Effector memory CD8-positive, alpha-beta T cell (primary cell): ENCODE results near the gene CLRN1.
"Not testable (repeated sequence)": the region's sequence is repeated elsewhere in the genome, so short reads cannot be mapped to it uniquely, and the experiment has no call there.

Experiments
- ATAC-seq: fragments of 150-1000 bp; cut with Tn5 transposase; replicated peaks from 2 replicates; pipeline ENCODE4 v1.10.0; 2021; ENCODE audit warnings: mild to moderate bottlenecking, moderate library complexity
- DNase-seq, 3 experiments: peaks; one replicate each; pipeline ENCODE4 v3.0.0; 2021
- H3K27ac Mint-ChIP-seq, 2 donors: one replicate each; pipeline ENCODE4 v1.8.0; 2022; ENCODE audit warnings: mild to moderate bottlenecking in 2 of 2, mixed read lengths in 2 of 2, moderate library complexity in 2 of 2
- H3K27me3 Mint-ChIP-seq, 2 donors: one replicate each; pipeline ENCODE4 v1.8.0; 2022; ENCODE audit warnings: mixed read lengths in 2 of 2
- H3K36me3 Mint-ChIP-seq: one replicate; pipeline ENCODE4 v1.8.0; 2022; ENCODE audit warnings: mild to moderate bottlenecking, moderate library complexity, mixed read lengths; ENCODE audit not compliant: insufficient read depth
- H3K4me1 Mint-ChIP-seq, 2 donors: one replicate each; pipeline ENCODE4 v1.8.0; 2022; ENCODE audit warnings: low read depth in 2 of 2, mixed read lengths in 2 of 2
- H3K4me3 Mint-ChIP-seq, 2 donors: one replicate each; pipeline ENCODE4 v1.8.0; 2022; ENCODE audit warnings: mild to moderate bottlenecking in 2 of 2, mixed read lengths in 2 of 2, moderate library complexity in 2 of 2
- H3K9me3 Mint-ChIP-seq, 2 donors: one replicate each; pipeline ENCODE4 v1.8.0; 2022; ENCODE audit warnings: mixed read lengths in 2 of 2

The CLRN1 gene

GRCh38 chr3:151002003-151002981 is 29.8 kb upstream of the CLRN1 start:
- no peak for DNase-seq
- ATAC-seq = no peak
- peaks cover 28 to 35% of the 10 kb centered on the region in 2 donors for H3K27me3 Mint-ChIP-seq
- no peak overlapping the region for H3K4me3 Mint-ChIP-seq
- H3K9me3 Mint-ChIP-seq = no peaks in the 10 kb centered on the region
- H3K36me3 Mint-ChIP-seq = peaks cover 3% of the 10 kb centered on the region
- H3K27ac Mint-ChIP-seq = no peak overlapping the region
- no peaks in the 10 kb centered on the region for H3K4me1 Mint-ChIP-seq

DNA sequence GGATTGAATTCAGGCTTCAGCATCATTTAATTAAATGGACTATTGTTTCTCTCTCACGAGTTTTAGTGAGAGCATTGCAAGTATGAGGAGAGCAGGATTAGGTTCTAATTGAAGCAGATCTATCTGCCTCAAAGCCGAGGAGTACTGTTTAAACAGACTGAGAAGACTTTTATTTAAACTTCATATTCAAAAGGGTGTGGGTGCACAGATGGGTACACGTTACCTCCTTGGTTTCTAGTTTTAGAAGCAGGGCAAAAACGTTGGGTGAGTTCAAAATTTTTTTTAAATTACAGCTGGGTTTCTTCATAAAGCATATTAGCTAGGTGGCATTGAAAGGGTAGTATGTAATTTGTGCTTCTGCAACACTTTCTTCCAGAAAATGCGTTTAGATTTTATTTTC is 26.5 kb upstream of the CLRN1 start:
- no peak for ATAC-seq
- Mint-ChIP-seq H3K36me3 (no peaks in the 10 kb centered on the region), H3K4me3 (no peak overlapping the region), H3K27me3 (peaks cover 39 to 53% of the 10 kb centered on the region in 2 donors), H3K27ac (no peak overlapping the region), H3K9me3 (no peaks in the 10 kb centered on the region), H3K4me1 (no peaks in the 10 kb centered on the region)
- DNase-seq = no peak

DNA sequence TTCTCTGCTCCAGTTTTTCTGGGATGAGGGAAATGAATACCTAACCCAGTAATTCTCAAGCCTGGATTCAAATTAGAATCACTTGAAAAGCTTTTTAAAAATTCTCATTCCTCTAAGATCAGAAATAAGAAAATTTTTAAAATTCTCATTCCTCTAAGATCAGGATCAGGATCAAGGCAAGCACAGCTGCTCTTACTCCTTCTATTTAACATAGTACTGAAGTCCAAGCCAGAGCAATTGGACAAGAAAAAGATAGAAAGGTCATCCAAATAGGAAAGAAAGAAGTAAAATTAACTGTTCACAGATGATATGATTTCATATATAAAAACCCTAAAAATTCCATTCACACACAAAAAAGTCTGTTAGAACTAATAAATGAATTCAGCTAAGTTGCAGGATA is 24.2 kb upstream of the CLRN1 start:
- H3K36me3 Mint-ChIP-seq = no peaks in the 10 kb centered on the region
- no peaks in the 10 kb centered on the region for H3K9me3 Mint-ChIP-seq
- H3K4me1 Mint-ChIP-seq = no peaks in the 10 kb centered on the region
- H3K27ac Mint-ChIP-seq = no peak overlapping the region
- DNase-seq (no peak), ATAC-seq (no peak)
- H3K4me3 Mint-ChIP-seq = no peak overlapping the region
- peaks cover 47 to 68% of the 10 kb centered on the region in 2 donors for H3K27me3 Mint-ChIP-seq

GRCh38 chr3:150995510-150995909 is 23.0 kb upstream of the CLRN1 start:
- Mint-ChIP-seq H3K9me3 (no peaks in the 10 kb centered on the region), H3K27ac (no peak overlapping the region)

DNA sequence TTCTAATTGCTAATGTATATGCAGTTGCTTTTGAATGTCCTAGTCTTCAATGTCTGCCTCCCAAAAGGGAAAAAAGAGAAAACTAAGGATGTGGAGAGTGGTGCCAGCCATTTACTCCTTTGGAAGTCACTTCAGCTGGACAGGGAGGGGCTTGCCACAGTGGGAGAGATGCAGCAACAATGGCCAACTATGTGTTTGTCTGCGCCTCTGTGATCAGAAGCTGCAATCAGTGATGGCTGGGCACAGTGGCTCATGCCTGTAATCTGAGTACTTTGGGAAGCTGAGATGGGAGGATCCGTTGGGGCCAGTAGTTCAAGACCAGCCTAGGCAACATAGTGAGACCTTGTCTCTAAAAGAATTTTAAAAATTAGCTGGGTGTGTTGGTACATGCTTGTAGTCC is 16.7 kb upstream of the CLRN1 start:
- ATAC-seq (no peak), DNase-seq (no peak)
- no peak overlapping the region for H3K27ac Mint-ChIP-seq
- H3K27me3 Mint-ChIP-seq = peaks cover 32 to 51% of the 10 kb centered on the region in 2 donors
- no peaks in the 10 kb centered on the region for H3K36me3 Mint-ChIP-seq
- no peak overlapping the region for H3K4me3 Mint-ChIP-seq
- peaks cover 0 to 4% of the 10 kb centered on the region in 2 donors for H3K9me3 Mint-ChIP-seq
- no peaks in the 10 kb centered on the region for H3K4me1 Mint-ChIP-seq

More at GRCh38 chr3:150995510-150995909, 23.0 kb upstream of the CLRN1 start:
- H3K36me3 Mint-ChIP-seq = no peaks in the 10 kb centered on the region
- H3K4me3 Mint-ChIP-seq = no peak overlapping the region
- no peaks in the 10 kb centered on the region for H3K4me1 Mint-ChIP-seq
- ATAC-seq = no peak
- no peak for DNase-seq
- H3K27me3 Mint-ChIP-seq = peaks cover 47 to 59% of the 10 kb centered on the region in 2 donors

DNA sequence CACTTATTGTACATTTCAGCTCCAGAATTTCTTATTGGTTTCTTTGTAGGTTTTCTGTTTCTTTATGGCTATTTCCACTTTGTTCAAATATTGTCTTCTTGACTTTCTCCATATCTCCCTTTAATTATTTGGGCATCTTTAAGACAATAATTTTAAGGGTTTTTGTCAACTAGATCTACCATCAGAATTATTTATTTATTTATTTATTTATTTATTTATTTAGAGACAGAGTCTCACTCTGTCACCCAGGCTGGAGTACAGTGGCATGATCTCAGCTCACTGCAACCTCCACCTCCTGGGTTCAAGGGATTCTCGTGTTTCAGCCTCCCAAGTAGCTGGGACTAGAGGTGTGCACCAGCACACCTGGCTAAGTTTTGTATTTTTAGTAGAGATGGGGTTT is 15.9 kb upstream of the CLRN1 start:
- peaks cover 31 to 51% of the 10 kb centered on the region in 2 donors for H3K27me3 Mint-ChIP-seq
- H3K9me3 Mint-ChIP-seq, H3K4me3 Mint-ChIP-seq, H3K27ac Mint-ChIP-seq, ATAC-seq, DNase-seq, H3K36me3 Mint-ChIP-seq, H3K4me1 Mint-ChIP-seq: not testable (repeated sequence)

- no peaks in the 10 kb centered on the region for H3K4me1 Mint-ChIP-seq
These were observed 13.2 kb upstream of the CLRN1 start for GRCh38 chr3:150985711-150986110.

DNA sequence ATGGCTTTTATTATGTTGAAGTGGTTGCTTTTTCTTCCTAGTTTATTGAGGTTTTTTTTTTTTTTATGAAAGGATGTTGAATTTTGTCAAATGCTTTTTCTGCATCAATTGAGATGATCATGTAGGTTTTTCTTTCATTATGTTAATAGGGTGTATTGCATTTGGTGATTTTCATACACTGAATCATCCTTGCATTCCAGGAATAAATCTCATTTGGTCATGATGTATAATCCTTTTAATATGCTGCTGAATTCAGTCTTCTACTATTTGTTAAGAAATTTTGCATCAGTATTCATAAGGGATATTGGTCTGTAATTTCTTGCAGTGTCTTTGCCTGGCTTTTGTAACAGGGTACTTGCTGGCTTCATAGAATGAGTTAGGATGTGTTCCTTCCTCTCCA is 11.5 kb upstream of the CLRN1 start:
- Mint-ChIP-seq H3K9me3 (peaks cover 0 to 3% of the 10 kb centered on the region in 2 donors), H3K4me1 (no peaks in the 10 kb centered on the region), H3K36me3 (no peaks in the 10 kb centered on the region), H3K27me3 (peaks cover 26 to 34% of the 10 kb centered on the region in 2 donors), H3K4me3 (no peak overlapping the region), H3K27ac (no peak overlapping the region)
- DNase-seq (no peak), ATAC-seq (no peak)

More at GRCh38 chr3:150985711-150986110, 13.2 kb upstream of the CLRN1 start:
- Mint-ChIP-seq H3K4me3 (no peak overlapping the region), H3K27ac (no peak overlapping the region), H3K36me3 (no peaks in the 10 kb centered on the region), H3K9me3 (peaks cover 0 to 4% of the 10 kb centered on the region in 2 donors), H3K27me3 (peaks cover 26 to 36% of the 10 kb centered on the region in 2 donors)
- ATAC-seq = no peak
- DNase-seq = no peak

DNA sequence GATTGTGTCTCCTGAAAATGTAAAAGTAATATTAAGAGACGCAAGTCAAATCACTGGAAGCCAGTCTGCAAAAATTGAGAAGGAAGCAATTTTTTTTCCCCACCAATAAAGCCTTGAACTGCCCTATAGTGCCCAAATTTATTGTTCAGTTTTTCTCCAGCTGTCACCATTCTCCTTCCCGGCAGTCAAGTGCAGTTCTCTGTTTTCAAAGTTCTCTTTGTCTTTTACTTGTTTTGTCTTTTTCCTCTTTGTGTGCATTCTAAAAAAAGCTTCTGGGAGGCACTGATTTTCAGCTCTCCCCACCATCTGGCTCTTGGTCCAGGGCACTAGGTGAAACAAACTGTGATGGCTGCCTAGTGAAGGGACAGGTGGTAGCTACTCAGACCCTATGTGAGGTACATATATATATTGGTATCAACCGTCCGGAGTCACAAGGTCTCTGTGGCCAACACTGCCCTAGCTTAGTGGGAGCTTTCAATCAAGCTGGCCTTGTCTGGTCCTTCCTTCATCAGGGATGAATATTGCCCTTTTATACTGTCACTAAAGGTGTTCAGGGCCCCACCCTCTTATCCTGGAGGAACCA is 6.1 kb upstream of the CLRN1 start:
- DNase-seq (no peak), ATAC-seq (no peak)
- no peak overlapping the region for H3K4me3 Mint-ChIP-seq
- peaks cover 36 to 55% of the 10 kb centered on the region in 2 donors for H3K27me3 Mint-ChIP-seq
- H3K27ac Mint-ChIP-seq = no peak overlapping the region
- H3K36me3 Mint-ChIP-seq = no peaks in the 10 kb centered on the region
- H3K9me3 Mint-ChIP-seq = no peaks in the 10 kb centered on the region
- H3K4me1 Mint-ChIP-seq = no peaks in the 10 kb centered on the region

DNA sequence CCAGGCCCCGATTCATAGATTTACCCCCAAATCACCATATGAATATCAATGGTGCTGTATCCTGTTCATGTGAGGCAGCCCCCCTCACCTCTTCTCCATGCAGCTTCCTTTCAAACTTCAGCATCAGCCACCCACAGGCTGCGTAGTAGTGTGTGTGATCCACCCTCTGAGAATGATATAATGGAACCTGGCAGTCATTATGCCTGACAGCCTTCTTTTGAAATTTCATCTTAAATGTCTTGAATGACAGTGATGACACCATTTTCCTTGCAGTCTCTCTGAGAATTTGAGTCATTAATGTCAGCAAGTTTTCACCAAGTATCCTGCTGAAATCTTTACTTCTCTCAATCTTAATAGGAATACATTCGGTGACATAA is 3.5 kb upstream of the CLRN1 start:
- Mint-ChIP-seq H3K4me3 (no peak overlapping the region), H3K27ac (no peak overlapping the region), H3K36me3 (peaks cover 3% of the 10 kb centered on the region), H3K27me3 (peaks cover 40 to 48% of the 10 kb centered on the region in 2 donors), H3K9me3 (no peaks in the 10 kb centered on the region), H3K4me1 (no peaks in the 10 kb centered on the region)
- DNase-seq (no peak), ATAC-seq (no peak)

DNA sequence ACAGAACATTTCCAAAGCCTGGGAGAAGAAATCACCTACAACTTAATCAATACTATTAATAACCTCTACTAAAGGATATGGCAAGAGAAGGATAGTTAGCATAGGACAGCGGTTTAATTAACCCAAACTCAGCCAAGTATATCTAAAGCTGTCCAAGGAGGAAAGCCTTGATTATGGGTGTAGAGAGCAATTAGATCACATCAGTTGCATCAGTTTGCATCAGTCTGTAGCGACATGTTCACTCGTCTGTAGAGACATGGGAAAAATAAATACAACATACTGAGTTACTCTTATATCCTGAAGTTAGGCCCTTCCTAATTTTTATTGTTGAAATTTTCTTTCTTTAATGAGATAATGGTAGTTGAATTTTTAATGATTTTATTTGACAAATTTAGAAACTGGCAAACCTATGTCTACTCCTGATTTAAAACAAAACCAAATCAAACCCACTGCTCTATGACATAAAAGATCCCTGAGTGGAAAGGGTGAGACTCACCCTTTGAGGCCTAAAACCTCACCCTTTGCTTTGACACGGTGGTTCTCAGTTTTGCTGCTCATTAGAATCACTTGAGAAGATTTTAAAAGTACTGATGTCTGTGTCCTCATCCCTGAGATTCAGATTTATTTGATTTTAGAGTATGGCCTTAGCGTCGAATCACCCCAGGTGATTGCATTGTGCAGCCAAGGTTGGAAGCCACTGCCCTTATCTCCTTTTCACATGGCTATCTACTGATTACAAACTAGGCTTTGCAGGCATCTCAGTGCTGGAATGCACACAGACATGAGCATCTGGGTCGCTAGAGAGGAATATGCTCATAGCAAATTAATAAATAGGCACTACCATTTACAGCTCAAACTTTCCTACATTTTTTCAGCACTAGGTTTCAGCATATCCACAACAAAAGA is 2.8 kb upstream of the CLRN1 start:
- Mint-ChIP-seq H3K27me3 (peaks cover 40 to 55% of the 10 kb centered on the region in 2 donors), H3K4me3 (no peak overlapping the region), H3K4me1 (no peaks in the 10 kb centered on the region), H3K36me3 (peaks cover 3% of the 10 kb centered on the region), H3K27ac (no peak overlapping the region), H3K9me3 (no peaks in the 10 kb centered on the region)
- DNase-seq (no peak), ATAC-seq (no peak)

GRCh38 chr3:150970665-150971324 is 1.7 kb downstream of the CLRN1 start:
- peaks cover 8 to 29% of the 10 kb centered on the region in 2 donors for H3K27me3 Mint-ChIP-seq
- H3K4me1 Mint-ChIP-seq = no peaks in the 10 kb centered on the region
- DNase-seq (no peak), ATAC-seq (no peak)
- H3K9me3 Mint-ChIP-seq = no peaks in the 10 kb centered on the region
- H3K27ac Mint-ChIP-seq = no peak overlapping the region
- H3K4me3 Mint-ChIP-seq = no peak overlapping the region
- peaks cover 3% of the 10 kb centered on the region for H3K36me3 Mint-ChIP-seq
